Measurements from ENCODE around the gene PDE8A.

- no peak for TF ChIP-seq CTCF (IDR thresholded peaks at IDR 0.05)
- no peak for TF ChIP-seq POLR2A (IDR thresholded peaks at IDR 0.05)
Observed at GRCh38 chr15:85034276-85034675, 52.6 kb downstream of the PDE8A start.
